Measurements from ENCODE around the gene PRDM16. TPM values are rescaled to one million over a fixed set of nuclear protein-coding genes. Genes with fewer than 3 reads are reported as not detected.

Gene PRDM16
- total RNA-seq, 1 experiment from 2014 or later, result 22.3 TPM

DNA sequence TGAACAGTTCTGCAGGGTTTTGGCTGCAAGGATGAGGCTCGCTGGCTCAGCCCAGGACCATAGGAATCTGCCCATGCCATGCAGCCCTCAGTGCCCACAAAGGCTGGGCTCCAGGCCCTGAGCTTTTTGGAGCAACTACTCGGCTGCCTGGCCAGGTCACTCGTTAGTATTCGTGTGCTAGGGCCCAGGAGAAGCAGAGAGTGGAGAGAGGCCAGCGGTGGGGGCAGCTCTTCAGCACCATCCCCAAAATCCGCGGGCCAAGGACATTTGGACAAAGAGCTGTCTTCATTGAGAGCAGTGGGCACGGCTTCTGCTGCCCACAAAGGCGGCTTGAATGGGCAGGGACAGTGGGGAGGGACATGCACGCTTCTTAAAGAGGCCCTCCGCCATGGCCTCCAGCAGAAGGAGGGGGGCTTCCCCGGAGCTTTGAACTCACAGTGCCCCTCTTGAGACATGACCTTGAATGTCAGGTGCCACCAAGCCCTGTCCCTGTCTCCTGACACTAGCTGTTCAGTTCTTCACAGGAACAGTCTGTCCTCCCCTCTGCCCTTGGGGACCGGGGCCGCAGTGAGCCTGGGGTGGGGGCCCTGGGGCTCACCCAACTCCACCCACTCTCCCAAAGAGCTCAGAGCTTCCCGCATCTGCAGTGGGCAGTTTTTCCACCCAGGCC, 279.3 kb downstream of the PRDM16 start:
- Histone ChIP-seq H3K4me1 (ENCODE audit: control insufficient read depth, insufficient read depth, low read length) (peaks cover 34% of the 10 kb centered on the region), H3K36me3 (ENCODE audit: control insufficient read depth, insufficient read depth, low read length) (no peaks in the 10 kb centered on the region), H3K9me3 (ENCODE audit: control insufficient read depth, insufficient read depth, low read depth, low read length) (peaks cover 4% of the 10 kb centered on the region; the same call in 1 of the 2 replicates), H3K27me3 (ENCODE audit: control insufficient read depth, insufficient read depth, low read length) (no peaks in the 10 kb centered on the region), H3K27ac (ENCODE audit: low read length) (no peak overlapping the region), H3K4me3 (ENCODE audit: low read depth in 2 of 2, low read length in 2 of 2) (no peak overlapping the region)
- in situ Hi-C loops (cut with HindIII; ENCODE audit: low pct_unique_long_range_greater_than_20kb, low sequenced_read_pairs) (no loop called here), intact Hi-C loops (cut with micrococcal nuclease; ENCODE audit: unreplicated experiment) (no loop called here)
- DNase-seq (ENCODE audit: low read depth, low spot score) (no peak), ATAC-seq (no peak)
- CTCF ChIA-PET, result no interaction called here
- BruUV-seq (replicated peaks), result no TSS peak
- POLR2A ChIA-PET, result no interaction called here
- TF ChIP-seq TCF7L2 (IDR thresholded peaks at IDR 0.05; ENCODE audit: low read depth, low read length) (no peak), POLR2AphosphoS5 (IDR thresholded peaks at IDR 0.05; ENCODE audit: low read depth, low read length) (no peak), SIN3A (IDR thresholded peaks at IDR 0.05; ENCODE audit: borderline replicate concordance, insufficient read depth, low read depth, low read length) (no peak)
- TF ChIP-seq, protein P1, sequence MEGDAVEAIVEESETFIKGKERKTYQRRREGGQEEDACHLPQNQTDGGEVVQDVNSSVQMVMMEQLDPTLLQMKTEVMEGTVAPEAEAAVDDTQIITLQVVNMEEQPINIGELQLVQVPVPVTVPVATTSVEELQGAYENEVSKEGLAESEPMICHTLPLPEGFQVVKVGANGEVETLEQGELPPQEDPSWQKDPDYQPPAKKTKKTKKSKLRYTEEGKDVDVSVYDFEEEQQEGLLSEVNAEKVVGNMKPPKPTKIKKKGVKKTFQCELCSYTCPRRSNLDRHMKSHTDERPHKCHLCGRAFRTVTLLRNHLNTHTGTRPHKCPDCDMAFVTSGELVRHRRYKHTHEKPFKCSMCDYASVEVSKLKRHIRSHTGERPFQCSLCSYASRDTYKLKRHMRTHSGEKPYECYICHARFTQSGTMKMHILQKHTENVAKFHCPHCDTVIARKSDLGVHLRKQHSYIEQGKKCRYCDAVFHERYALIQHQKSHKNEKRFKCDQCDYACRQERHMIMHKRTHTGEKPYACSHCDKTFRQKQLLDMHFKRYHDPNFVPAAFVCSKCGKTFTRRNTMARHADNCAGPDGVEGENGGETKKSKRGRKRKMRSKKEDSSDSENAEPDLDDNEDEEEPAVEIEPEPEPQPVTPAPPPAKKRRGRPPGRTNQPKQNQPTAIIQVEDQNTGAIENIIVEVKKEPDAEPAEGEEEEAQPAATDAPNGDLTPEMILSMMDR (IDR thresholded peaks at IDR 0.05), result no peak
- TF ChIP-seq, protein P2, sequence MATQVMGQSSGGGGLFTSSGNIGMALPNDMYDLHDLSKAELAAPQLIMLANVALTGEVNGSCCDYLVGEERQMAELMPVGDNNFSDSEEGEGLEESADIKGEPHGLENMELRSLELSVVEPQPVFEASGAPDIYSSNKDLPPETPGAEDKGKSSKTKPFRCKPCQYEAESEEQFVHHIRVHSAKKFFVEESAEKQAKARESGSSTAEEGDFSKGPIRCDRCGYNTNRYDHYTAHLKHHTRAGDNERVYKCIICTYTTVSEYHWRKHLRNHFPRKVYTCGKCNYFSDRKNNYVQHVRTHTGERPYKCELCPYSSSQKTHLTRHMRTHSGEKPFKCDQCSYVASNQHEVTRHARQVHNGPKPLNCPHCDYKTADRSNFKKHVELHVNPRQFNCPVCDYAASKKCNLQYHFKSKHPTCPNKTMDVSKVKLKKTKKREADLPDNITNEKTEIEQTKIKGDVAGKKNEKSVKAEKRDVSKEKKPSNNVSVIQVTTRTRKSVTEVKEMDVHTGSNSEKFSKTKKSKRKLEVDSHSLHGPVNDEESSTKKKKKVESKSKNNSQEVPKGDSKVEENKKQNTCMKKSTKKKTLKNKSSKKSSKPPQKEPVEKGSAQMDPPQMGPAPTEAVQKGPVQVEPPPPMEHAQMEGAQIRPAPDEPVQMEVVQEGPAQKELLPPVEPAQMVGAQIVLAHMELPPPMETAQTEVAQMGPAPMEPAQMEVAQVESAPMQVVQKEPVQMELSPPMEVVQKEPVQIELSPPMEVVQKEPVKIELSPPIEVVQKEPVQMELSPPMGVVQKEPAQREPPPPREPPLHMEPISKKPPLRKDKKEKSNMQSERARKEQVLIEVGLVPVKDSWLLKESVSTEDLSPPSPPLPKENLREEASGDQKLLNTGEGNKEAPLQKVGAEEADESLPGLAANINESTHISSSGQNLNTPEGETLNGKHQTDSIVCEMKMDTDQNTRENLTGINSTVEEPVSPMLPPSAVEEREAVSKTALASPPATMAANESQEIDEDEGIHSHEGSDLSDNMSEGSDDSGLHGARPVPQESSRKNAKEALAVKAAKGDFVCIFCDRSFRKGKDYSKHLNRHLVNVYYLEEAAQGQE (IDR thresholded peaks at IDR 0.05; ENCODE audit: insufficient read depth in 1 of 2, low read depth in 2 of 2, low read length in 1 of 2), result no peak

- no peaks in the 10 kb centered on the region for H3K36me3 ChIP-seq (ENCODE audit: control insufficient read depth, insufficient read depth, low read length)
- ChIA-PET CTCF (interaction anchor here (1.0 kb wide), 1 partner anchor 76 kb away, joined by 8 read pairs; no protein-coding TSS in a partner anchor), POLR2A (no interaction called here)
- TF ChIP-seq TCF7L2 (IDR thresholded peaks at IDR 0.05; ENCODE audit: low read depth, low read length), result no peak
- TF ChIP-seq SIN3A (IDR thresholded peaks at IDR 0.05; ENCODE audit: borderline replicate concordance, insufficient read depth, low read depth, low read length), result no peak
- TF ChIP-seq, protein P2 (IDR thresholded peaks at IDR 0.05; ENCODE audit: insufficient read depth in 1 of 2, low read depth in 2 of 2, low read length in 1 of 2), result no peak
- TF ChIP-seq, protein P1 (IDR thresholded peaks at IDR 0.05), result no peak
- TF ChIP-seq POLR2AphosphoS5 (IDR thresholded peaks at IDR 0.05; ENCODE audit: low read depth, low read length), result no peak
- DNase-seq (ENCODE audit: low read depth, low spot score) (no peak), ATAC-seq (no peak)
- intact Hi-C loops (cut with micrococcal nuclease; ENCODE audit: unreplicated experiment) (no loop called here), in situ Hi-C loops (cut with HindIII; ENCODE audit: low pct_unique_long_range_greater_than_20kb, low sequenced_read_pairs) (no loop called here)
- H3K4me3 ChIP-seq (ENCODE audit: low read depth in 2 of 2, low read length in 2 of 2), result no peak overlapping the region
- no peaks in the 10 kb centered on the region for H3K27me3 ChIP-seq (ENCODE audit: control insufficient read depth, insufficient read depth, low read length)
- no peak overlapping the region for H3K27ac ChIP-seq (ENCODE audit: low read length)
- H3K4me1 ChIP-seq (ENCODE audit: control insufficient read depth, insufficient read depth, low read length), result peaks cover 39% of the 10 kb centered on the region
- H3K9me3 ChIP-seq (ENCODE audit: control insufficient read depth, insufficient read depth, low read depth, low read length), result peaks cover under 1% of the 10 kb centered on the region; the same call in 1 of the 2 replicates
- no TSS peak for BruUV-seq (replicated peaks)
These were observed 280.4 kb downstream of the PRDM16 start for GRCh38 chr1:3349161-3349967.
